HG02678 (cell line): Measurements from ENCODE around the gene STK36.
"Not testable (repeated sequence)": the region's sequence is repeated elsewhere in the genome, so short reads cannot be mapped to it uniquely, and the experiment has no call there.

Source experiments
- ATAC-seq: cut with Tn5 transposase; IDR thresholded peaks from one replicate; pipeline ENCODE4 v1.9.1; 2021; ENCODE audit warnings: mild to moderate bottlenecking, moderate library complexity; ENCODE audit not compliant: unreplicated experiment

Gene STK36

DNA sequence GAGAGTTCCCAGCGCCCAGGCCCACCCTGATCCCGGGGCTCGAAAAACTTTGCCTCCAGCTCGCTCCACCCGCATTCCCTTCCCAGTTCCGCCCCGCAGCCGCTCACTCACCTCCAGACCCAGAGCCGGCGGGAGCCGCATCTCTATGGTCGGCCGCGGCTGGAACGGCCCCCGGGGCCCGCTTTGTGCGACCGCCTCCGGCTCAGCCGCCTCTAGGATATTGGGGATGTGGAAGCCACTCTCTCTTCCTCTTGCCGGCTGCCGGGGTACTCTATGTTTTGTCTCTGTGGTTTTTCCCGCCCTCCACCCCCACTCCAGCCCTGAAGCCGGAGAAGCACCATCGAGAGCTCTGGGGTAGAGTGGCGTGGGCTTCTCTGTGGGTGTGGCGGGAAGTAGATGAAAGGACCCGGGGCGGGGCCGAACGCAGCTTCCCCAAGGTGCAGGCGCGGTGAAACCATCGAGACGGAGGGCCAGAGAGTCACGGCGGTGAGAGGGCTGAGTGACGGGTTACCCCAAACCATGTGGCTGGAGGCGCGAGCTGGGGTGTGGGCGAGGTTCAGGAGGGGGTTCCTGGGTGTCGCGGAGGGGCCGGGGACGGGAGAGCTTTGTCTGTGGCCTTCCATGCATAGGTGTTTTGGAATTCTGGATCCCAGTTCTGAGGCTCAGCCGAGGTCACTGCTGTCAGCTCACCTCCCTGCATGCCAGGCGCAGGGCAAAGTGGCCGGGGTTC, 12.5 kb upstream of the STK36 start, which contains the start of the genes BCS1L and ZNF142:
BCS1L (plus strand) TSS at position 426 of the 730 bp plus-strand sequence. CDS start 1,305 bp downstream, outside the sequence.
ZNF142 (minus strand) TSS at position 366 of the 730 bp plus-strand sequence. CDS start 3,194 bp downstream, outside the sequence.
- peak; percentile 96 for ATAC-seq

DNA sequence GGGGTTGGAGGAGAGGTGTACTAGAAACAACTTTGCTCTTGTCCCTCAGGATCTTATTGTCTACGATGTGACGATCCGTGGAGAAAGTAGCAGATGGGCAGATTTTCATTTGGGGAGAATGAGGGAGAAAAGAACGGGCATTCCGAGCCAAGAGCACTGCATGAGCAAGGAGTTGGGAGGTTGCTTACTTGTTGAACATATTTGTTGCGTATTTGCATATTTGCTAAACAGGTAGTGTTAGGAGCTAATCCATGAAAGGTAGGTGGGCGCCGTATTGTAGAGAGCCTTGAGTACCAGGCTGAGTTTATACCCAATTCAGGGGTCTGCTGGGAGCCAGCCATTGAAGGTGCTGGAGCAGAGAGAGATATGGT, 11.9 kb upstream of the STK36 start:
- no peak for ATAC-seq

DNA sequence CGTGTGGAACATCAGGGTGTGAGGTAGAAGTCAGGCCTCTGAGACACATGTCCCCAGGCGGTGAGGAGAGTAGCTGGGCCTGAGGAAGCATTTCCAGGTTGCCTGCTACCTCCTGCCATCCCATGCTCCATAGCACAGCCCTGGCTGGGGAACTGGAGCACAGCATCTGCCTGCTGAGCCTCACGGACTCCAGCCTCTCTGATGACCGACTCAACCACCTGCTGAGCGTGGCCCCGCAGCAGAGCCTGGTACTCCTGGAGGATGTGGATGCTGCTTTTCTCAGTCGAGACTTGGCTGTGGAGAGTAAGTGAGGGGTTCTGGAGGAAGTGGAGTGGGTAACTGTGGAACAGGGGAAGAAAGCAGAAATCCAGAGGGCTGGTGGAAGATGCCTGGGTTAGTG, 9.5 kb upstream of the STK36 start:
- ATAC-seq: no peak

DNA sequence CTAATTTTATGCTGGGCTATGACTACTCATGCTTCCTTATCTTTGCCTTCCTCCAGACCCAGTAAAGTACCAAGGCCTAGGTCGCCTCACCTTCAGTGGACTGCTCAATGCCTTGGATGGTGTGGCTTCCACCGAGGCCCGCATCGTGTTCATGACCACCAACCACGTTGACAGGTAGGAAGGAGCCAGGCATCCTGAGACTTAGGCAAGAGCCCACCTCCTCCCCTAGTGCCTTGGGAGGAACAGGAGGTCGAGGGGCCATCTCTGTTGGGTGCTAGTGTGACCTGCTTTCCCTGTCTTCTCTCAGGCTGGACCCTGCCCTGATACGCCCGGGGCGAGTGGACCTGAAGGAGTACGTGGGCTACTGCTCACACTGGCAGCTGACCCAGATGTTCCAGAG, 9.1 kb upstream of the STK36 start:
- ATAC-seq: no peak

DNA sequence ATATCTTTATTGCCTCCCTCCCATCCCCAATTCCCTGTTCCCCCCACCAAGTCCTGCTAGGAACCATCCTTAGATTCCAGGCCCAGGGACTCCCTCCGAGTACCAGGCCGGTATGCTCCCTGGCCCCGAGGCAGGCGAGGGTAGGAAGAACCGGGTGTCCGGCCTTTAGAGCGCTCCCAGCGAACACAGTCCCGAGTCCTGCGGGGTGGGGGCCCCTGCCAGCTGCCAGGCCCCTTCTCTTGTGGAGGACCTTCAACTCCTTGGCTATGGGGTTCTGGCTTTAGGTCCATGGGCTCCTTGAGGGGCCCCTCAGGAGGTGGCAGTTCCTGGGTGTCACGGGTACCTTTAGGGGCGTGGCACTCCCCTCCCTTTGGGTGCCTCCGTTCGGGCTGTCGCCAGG, 8.0 kb upstream of the STK36 start:
- no peak for ATAC-seq

DNA sequence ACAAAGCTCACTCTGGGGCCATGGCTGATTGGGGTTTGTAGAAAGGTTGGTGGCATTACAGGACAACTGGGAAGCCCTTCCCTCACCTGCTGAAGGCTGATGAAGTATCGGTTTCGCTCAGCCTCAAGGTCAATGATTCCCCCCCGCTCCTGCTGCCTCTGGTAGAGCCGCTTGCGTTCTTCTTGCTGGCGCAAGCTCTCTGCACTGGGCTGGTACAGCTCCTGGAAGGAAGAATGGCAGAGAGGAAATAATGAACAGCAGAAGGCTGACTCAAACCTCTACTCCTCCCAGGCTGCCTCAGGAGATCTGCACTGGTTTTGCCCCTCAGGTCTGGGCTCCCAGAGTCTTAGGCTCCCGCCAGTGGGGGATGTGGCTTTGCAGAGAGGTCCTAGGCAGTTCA, 7.2 kb upstream of the STK36 start:
- ATAC-seq: no peak

DNA sequence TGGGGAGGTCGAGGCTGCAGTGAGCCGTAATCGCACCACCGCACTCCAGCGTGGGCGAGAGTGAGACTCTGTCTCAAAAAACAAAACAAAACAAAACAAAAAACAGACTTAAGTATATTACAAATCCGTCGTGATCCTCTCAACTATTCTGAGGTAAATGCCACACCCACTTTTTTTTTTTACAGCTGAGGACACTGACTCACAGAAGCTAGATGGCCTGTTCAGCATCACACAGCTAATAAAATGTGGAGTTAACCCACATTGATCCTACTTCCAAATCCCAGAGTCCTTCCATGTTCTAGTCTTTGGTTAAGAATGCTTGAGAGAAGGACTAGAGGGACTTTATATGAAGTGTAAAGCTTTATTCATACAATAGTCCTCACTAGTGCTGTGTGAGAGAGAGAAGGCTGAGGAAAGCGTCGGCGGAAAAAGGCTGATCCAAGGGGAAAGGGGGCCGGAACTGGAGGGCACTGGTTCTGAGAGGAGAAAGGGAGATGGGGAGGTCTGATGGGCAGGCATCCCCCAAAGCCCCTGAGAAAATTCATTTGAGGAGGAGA, 711 bp upstream of the STK36 start:
- no peak for ATAC-seq

DNA sequence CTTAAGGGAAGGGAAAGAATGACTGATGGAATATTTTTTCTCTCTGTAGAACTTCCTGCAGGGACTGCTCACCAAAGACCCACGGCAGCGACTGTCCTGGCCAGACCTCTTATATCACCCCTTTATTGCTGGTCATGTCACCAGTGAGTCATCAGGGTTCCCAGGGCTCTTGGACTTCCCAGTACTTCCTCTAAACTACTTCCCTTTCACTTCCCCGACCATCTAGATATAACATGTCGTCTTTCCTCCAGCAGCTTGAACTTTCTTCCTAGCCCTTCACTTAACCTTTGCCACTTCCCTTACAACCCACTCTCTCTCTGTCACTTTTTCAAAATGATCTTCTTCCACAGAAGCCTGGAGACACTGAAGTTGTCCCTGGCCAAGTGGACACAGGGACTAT, 7.2 kb downstream of the STK36 start:
- no peak for ATAC-seq

DNA sequence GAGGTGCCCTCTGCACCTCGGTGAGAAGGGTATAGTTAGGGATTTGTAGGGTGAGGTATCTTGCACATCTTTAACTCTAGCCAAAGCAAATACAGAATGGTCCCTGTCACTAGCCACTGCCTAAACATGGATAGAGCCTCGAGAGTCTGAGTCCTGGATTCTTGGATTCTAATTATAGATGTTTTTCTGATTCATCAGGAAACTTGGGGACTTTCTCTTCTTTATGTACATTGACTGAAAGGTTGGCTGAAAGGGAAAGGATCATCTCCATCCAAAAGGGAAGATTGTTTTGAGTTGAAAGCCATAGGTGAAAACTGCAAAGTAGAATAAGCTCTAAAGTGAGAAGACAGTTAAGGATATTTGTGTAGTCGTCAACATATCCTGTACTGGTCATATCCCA, 8.2 kb downstream of the STK36 start:
- no peak for ATAC-seq

DNA sequence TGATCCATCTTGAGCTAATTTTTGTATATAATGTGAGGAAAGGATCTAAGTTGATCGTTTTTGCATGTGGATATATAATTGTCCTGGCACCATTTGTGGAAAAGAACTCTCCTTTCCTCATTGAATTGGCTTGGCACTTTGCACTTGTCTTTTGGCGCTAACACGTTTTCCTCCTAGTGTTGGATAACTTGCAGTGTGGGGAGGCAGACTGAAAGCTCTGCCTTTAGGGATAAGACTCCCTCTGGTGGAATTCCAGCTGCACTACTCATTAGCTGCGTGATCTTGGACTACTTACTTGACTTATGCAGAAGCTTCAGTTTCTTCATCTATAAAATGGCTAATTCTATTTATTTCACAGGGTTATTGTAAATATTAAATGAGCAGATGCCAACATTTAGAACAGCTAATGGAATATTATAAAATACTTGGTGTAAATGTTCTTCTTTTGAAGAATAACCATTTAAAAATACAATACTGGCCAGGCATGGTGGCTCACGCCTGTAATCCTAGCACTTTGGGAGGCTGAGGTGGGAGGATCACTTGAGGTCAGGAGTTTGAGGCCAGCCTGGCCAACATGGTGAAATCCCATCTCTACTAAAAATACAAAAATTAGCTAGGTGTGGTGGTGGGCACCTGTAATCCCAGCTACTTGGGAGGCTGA, 15.6 kb downstream of the STK36 start:
- ATAC-seq: not testable (repeated sequence)

DNA sequence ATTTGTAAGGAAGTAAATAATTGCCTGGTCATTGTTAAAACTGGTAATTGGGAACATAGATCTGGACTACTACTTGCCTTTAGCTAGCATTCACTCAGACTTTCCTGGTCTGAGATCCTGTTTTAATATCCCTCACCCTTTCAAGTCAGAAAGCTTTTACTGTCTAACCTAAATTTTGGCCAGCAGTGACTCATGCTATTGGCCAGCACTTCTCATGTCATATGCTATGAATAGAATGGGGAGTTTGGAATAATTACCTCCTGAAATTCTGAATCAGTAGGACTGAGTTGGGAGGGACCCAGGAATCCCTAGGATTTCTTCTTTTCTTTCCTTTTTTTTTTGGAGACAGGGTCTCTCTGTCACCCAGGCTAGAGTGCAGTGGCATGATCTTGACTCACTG, 19.3 kb downstream of the STK36 start:
- ATAC-seq: no peak

DNA sequence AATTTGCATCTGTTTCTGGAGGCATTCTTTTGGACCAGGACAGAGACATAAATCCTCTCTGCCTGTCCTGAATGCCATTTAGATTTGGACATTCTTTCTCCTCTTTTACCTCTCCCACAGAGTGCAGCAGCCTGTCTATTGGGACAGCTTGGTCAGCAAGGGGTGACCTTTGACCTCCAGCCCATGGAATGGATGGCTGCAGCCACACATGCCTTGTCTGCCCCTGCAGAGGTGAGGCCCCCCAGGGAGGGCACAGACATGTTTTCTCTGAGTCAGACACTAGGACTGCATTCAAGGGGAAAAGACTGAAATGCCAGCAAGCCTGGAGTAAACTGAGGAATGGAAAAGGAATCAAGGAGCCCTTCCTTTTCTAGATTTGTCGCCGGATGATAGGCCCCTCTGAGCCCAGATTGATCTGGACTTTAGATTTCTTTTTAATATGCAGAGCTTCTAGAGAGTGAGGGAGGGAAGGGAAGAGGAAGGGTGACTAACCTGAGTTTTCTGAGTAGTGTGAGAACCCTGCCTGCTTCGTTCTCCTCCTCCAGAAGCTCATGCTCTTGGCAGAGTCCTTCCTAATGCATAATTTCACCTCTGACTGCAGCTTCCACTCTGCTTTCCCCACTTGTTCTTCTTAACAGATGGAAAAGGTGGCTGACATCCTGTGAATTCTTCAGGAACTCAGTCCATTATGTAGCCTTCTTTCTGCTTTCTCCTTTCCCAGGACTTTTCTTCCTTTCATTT, 22.7 kb downstream of the STK36 start:
- no peak for ATAC-seq

DNA sequence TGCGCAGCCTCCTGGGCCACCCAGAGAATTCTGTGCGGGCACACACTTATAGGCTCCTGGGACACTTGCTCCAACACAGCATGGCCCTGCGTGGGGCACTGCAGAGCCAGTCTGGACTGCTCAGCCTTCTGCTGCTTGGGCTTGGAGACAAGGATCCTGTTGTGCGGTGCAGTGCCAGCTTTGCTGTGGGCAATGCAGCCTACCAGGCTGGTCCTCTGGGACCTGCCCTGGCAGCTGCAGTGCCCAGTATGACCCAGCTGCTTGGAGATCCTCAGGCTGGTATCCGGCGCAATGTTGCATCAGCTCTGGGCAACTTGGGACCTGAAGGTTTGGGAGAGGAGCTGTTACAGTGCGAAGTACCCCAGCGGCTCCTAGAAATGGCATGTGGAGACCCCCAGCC, 27.0 kb downstream of the STK36 start:
- ATAC-seq: no peak

DNA sequence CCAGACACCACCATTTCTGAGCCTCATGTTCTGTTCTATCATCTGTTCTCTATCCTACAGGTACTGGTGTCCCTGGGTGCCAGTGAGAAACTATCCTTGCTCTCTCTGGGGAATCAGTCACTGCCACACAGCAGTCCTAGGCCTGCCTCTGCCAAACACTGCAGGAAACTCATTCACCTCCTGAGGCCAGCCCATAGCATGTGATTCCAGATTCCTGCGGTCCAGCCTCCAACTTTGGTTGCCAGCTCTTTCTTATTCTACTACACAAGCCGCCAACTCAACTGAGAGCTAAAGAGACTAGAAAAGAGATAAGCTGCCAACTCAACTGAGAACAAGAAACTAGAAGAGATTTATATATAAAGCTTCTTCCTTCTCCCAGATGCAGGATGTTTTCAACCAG, 29.9 kb downstream of the STK36 start:
- no peak for ATAC-seq

DNA sequence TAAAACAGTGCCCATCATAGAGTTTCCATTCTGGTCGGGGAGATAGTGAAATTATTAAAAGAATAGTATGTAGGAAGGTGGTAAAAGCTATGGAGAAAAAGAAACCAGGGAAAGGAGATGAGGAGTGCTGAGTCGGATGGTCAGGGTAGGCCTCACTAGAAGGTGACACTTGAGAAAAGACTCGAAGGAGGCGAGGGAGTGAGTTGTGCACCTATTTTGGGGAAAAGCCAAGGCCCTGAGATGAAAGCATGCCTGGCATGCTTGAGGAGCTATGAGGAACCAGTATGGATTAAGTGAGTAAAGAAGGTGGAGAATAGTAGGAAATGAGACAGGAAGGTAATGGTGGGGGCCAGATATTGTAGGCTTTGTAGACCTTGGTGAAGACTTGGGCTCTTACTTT, 31.5 kb downstream of the STK36 start:
- no peak for ATAC-seq

DNA sequence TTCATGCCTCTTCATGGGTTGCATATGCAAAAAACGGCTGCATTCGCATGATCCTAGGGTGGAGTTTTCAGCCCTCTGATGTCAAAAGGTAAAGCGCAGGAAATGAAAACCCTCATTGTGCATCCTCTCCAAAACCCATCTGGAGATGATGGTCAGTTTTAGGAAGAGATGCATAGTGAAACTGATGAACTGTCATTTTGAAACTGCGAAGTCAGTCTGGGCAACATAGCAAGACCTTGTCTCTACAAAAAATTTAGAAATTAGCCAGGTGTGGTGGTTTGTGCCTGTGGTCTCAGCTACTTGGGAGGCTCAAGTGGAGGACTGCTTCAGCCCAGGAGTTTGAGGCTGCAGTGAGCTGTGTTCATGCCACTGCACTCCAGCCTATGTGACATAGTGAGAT, 36.2 kb downstream of the STK36 start:
- ATAC-seq: peak; percentile 19

DNA sequence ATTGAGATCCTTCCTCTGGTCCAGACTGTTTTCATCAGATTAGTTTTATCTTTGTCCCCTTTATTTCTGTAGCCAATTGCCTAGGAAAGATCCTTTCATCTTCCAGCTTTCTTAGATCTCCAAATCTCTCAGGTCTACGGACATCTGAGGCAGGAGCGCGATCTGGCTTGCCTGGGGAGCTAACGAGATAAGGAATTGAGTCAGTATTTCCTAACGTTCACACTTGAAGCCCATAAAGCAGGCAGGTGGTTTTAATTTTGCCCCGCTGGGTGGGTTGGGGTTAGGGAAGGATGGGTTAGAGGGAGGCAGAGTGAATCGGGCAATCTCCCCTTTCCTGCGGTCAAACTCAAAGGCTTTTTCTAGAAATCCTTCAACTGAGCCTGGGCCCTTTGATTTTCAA, 38.0 kb downstream of the STK36 start:
- ATAC-seq: no peak

DNA sequence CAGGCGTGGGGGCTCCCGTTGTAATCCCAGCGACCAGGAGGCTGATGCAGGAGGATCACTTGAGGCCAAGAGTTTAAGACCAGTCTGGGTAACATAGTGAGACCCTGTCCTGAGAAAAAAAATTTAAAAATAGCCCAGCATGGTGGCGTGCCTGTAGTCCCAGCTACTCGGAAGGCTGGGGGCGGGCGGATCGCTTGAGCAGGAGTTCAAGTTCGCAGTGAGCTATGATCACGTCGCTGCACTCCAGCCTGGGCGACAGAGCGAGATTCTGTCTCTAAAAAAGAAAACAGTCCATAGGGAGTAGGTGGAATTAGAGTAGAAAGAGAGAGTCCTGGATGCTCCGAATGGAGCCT, 38.4 kb downstream of the STK36 start:
- no peak for ATAC-seq

DNA sequence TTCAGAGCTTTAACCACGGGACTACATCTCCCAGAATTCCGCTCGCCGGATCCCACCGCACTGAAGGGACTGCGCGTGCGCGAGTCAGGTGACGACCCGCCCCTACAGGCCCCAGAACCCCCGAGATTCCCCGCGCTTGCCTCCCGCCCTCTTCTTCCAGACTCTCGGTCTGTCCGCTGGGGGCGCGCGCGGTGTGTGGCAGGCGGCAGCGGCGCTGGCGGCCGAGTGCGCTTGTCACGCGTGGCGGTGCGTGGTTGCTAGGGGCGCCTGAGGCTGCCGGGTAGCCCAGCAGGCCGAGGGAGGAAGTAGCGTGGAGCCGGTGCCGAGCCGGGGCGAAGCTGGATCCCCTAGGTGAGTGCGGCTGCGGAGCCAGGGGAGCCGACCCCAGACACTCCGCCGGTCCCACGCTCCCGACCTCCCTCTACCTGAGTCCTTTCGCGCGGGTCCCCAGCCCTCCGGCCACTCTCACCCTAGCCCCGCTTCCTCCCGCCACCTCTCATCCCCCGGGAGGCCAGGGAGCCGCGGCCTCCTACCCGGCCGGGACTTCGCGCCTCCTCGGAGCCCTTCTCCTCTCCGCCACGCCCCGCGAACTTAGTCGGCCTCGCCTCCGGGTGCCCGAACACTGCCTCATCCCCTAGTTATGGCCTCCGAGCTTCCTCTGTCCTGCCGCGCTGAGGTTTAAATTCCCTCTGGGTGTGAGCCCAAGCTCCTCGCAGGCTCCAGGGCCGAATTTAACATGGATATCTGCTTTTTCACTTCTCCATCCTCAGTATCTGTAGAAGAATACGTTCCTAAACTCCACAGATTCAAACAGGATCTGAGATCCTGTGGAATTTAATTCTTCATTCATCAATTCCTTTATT, 39.0 kb downstream of the STK36 start, which contains the start of gene TTLL4:
TTLL4 (plus strand) TSS at position 149 of the 863 bp plus-strand sequence. CDS start 26,842 bp downstream, outside the sequence.
- peak; percentile 93 for ATAC-seq

DNA sequence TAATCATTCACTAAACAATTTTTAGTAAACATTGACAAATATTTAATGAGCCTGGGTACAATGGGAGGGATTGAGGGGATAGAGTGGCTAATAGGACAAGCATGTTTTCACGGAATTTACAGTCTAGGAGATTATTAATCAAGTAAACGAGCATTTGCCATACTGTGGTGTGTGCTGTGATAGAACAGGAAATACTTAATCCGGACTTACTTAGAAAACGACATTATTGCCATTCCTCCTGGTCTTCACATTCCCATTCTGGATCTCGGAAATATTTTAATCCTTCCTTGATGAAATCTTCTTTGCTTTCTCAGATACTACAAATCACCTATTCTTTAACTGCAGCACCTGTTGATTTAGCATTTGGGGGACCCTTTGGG, 39.7 kb downstream of the STK36 start:
- no peak for ATAC-seq

DNA sequence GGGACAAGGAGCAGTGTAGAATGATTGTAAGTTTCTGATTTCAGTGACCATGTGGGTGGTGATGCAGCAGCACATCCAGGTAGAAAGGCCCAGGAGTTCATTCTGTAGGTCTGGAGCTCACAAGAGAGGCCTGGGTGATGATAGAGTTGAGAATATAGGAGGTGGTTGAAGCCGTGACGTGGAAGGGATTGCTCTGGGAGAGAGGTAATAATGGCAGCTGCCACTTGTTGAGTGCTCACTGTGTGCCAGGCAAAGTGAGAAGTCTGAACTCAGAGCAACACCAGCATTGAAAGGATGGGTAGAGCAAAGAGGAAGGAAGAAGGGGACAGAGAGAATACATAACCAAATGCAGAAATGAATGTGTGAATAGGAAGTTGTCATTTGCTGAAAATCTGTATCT, 42.0 kb downstream of the STK36 start:
- no peak for ATAC-seq
